Measurements from ENCODE around the gene DNAH1. TPM values are rescaled to one million over a fixed set of nuclear protein-coding genes. Genes with fewer than 3 reads are reported as not detected.

The DNAH1 gene
- total and polyA plus RNA-seq, 2 of the 13 experiments (the other 11 are each of a cell fraction or from before 2014, with no cell fraction given): 0.64 to 3.5 TPM

DNA sequence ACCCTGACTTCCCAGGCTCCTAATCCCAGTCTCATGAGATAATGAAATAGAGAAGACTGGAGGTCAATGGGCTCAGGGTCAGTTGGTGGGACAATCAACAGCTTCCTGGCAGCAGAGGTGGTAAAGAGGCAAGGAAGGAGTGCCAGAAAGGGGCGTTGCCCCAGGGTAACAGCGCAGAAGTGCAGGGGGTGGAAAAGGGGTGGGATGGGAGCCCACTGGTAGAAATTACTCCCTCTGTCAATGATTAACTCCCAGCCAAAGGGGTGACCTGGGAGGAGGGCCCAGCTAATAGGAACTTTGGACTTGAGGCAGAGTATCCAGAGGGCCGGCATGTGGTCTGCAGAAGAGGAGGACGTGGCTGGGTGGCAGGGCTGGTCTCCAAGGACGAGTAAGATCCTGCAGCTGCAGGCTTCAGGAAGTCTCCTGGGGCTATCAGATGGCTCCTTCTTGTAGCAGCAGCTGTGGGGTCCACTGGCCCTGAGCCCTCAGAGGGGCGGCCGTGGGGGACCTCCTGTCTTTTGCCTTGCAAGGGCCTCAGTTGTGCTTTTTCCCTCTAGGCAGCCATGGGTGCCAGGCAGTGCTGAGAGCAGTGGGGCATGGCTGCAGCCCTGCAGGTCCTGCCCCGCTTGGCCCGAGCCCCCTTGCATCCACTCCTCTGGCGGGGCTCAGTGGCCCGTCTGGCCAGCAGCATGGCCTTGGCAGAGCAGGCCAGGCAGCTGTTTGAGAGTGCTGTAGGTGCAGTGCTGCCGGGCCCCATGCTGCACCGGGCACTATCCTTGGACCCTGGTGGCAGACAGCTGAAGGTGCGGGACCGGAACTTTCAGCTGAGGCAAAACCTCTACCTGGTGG is 26.1 kb upstream of the DNAH1 start (continued):
- TF ChIP-seq, protein P1, sequence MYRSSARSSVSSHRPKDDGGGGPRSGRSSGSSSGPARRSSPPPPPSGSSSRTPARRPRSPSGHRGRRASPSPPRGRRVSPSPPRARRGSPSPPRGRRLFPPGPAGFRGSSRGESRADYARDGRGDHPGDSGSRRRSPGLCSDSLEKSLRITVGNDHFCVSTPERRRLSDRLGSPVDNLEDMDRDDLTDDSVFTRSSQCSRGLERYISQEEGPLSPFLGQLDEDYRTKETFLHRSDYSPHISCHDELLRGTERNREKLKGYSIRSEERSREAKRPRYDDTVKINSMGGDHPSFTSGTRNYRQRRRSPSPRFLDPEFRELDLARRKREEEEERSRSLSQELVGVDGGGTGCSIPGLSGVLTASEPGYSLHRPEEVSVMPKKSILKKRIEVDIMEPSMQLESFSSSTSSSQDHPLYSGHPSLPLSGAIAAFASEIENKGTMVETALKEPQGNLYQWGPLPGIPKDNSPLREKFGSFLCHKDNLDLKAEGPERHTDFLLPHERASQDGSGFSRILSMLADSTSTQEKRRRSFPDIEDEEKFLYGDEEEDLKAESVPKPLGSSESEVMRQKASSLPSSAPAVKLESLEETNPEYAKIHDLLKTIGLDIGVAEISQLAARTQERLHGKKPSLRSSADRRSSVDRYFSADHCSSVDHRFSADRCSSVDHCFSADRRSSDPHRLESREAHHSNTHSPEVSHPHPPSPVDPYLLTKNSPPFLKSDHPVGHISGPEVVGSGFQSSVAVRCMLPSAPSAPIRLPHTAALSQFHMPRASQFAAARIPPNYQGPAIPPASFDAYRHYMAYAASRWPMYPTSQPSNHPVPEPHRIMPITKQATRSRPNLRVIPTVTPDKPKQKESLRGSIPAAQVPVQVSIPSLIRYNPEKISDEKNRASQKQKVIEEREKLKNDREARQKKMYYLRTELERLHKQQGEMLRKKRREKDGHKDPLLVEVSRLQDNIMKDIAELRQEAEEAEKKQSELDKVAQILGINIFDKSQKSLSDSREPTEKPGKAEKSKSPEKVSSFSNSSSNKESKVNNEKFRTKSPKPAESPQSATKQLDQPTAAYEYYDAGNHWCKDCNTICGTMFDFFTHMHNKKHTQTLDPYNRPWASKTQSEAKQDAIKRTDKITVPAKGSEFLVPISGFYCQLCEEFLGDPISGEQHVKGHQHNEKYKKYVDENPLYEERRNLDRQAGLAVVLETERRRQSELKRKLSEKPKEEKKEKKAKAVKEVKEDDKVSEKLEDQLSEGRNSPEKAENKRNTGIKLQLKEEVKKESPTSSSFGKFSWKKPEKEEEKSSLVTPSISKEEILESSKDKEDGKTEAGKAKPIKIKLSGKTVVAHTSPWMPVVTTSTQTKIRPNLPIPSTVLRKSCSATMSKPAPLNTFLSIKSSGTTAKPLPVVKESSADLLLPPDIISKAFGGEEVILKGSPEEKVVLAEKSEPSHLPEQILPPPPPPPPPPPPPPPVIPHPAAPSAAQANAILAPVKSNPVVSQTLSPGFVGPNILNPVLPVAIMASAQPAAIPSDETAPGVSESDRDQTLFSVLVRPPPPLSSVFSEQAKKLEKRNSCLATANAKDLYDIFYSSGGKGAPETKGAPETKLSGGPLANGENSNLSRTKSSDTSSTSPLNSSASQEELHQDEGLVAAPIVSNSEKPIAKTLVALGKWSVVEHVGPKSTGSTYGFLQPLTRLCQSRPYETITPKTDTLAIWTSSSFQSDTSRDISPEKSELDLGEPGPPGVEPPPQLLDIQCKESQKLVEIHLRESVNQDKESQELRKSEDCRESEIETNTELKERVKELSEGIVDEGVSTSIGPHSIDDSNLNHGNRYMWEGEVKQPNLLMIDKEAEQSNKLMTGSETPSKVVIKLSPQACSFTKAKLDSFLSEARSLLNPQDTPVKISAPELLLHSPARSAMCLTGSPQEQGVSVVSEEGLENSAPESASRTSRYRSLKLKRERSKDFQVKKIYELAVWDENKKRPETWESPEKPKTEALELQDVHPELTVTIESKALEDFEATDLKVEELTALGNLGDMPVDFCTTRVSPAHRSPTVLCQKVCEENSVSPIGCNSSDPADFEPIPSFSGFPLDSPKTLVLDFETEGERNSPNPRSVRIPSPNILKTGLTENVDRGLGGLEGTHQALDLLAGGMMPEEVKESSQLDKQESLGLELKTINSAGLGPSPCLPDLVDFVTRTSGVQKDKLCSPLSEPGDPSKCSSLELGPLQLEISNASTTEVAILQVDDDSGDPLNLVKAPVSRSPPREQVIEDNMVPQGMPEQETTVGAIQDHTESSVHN (CRISPR knock-in tag; IDR thresholded peaks at IDR 0.05): no peak
- TF ChIP-seq ZNF616 (CRISPR knock-in tag; IDR thresholded peaks at IDR 0.05; ENCODE audit: low read depth) (no peak), ZNF17 (CRISPR knock-in tag; IDR thresholded peaks at IDR 0.05) (no peak), ZNF607 (CRISPR knock-in tag; IDR thresholded peaks at IDR 0.05; ENCODE audit: borderline replicate concordance) (peak; percentile 24; the same call in 1 of the 2 replicates), KLF15 (CRISPR knock-in tag; IDR thresholded peaks at IDR 0.05; ENCODE audit: borderline replicate concordance) (no peak), HNF4A (CRISPR knock-in tag; IDR thresholded peaks at IDR 0.05) (peak; percentile 92), CEBPG (CRISPR knock-in tag; IDR thresholded peaks at IDR 0.05) (no peak), ZNF883 (CRISPR knock-in tag; IDR thresholded peaks at IDR 0.05; ENCODE audit: not compliant biosample characterization) (peak; percentile 23), CHD2 (IDR thresholded peaks at IDR 0.05; ENCODE audit: low read depth, low read length) (no peak), NRL (CRISPR knock-in tag; IDR thresholded peaks at IDR 0.05; ENCODE audit: borderline replicate concordance) (0 out of 2 replicates have a peak, but pooled peaks have one; percentile 23), EHMT2 (IDR thresholded peaks at IDR 0.05; ENCODE audit: borderline replicate concordance, low read depth, low read length) (no peak; the same call in 1 of the 2 replicates), ZNF556 (CRISPR knock-in tag; IDR thresholded peaks at IDR 0.05; ENCODE audit: borderline replicate concordance) (peak; percentile 72; the same call in 1 of the 2 replicates), HOXA7 (CRISPR knock-in tag; IDR thresholded peaks at IDR 0.05) (no peak), XRCC5 (optimal IDR thresholded peaks at IDR 0.05; ENCODE audit: low read length) (no peak)
- TF ChIP-seq, protein P2, sequence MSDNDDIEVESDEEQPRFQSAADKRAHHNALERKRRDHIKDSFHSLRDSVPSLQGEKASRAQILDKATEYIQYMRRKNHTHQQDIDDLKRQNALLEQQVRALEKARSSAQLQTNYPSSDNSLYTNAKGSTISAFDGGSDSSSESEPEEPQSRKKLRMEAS (IDR thresholded peaks at IDR 0.05): peak; percentile 96
- TF ChIP-seq, protein P3, sequence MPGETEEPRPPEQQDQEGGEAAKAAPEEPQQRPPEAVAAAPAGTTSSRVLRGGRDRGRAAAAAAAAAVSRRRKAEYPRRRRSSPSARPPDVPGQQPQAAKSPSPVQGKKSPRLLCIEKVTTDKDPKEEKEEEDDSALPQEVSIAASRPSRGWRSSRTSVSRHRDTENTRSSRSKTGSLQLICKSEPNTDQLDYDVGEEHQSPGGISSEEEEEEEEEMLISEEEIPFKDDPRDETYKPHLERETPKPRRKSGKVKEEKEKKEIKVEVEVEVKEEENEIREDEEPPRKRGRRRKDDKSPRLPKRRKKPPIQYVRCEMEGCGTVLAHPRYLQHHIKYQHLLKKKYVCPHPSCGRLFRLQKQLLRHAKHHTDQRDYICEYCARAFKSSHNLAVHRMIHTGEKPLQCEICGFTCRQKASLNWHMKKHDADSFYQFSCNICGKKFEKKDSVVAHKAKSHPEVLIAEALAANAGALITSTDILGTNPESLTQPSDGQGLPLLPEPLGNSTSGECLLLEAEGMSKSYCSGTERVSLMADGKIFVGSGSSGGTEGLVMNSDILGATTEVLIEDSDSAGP (CRISPR knock-in tag; IDR thresholded peaks at IDR 0.05; ENCODE audit: borderline replicate concordance): peak; percentile 63
- TF ChIP-seq, protein P4, sequence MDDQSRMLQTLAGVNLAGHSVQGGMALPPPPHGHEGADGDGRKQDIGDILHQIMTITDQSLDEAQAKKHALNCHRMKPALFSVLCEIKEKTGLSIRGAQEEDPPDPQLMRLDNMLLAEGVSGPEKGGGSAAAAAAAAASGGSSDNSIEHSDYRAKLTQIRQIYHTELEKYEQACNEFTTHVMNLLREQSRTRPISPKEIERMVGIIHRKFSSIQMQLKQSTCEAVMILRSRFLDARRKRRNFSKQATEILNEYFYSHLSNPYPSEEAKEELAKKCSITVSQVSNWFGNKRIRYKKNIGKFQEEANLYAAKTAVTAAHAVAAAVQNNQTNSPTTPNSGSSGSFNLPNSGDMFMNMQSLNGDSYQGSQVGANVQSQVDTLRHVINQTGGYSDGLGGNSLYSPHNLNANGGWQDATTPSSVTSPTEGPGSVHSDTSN (CRISPR knock-in tag; IDR thresholded peaks at IDR 0.05; ENCODE audit: borderline replicate concordance): no peak
